Psoas muscle (tissue), 8 donors: Measurements from ENCODE around the gene STYXL1. TPM values are rescaled to one million over a fixed set of nuclear protein-coding genes. Genes with fewer than 3 reads are reported as not detected.
A peak's percentile ranks its signal among the peaks of the same experiment; 100 is the strongest.
"Not testable (repeated sequence)": the region's sequence is repeated elsewhere in the genome, so short reads cannot be mapped to it uniquely, and the experiment has no call there.

Experiments used
- ATAC-seq, 4 donors: fragments of 200-7000 bp; cut with Tn5 transposase; one replicate each; pipeline ENCODE4 v1.9.1; 2020; ENCODE audit warnings: moderate library complexity in 3 of 4, mild to moderate bottlenecking in 2 of 4
- DNase-seq, 2 donors: peaks; one replicate each; pipeline ENCODE4 v3.0.0-alpha.2; 2020
- H3K27ac ChIP-seq: fragments of 200-600 bp; one replicate; pipeline ENCODE4 v1.8.0; 2022
- H3K27me3 ChIP-seq, 3 donors: fragments of 200-600 bp in 1 of 3; one replicate each; pipeline versions ENCODE4 v1.6.1 to v1.8.0; 2013 to 2022; ENCODE audit warnings: low read length in 2 of 3, mild to moderate bottlenecking in 2 of 3, moderate library complexity in 1 of 3; ENCODE audit not compliant: insufficient read depth in 3 of 3
- H3K36me3 ChIP-seq, 2 donors: fragments of 200-600 bp in 1 of 2; one replicate each; pipeline versions ENCODE4 v1.6.1 to v1.8.0; 2013 to 2022; ENCODE audit warnings: low read depth in 1 of 2, mild to moderate bottlenecking in 1 of 2, moderate library complexity in 1 of 2; ENCODE audit not compliant: insufficient read depth in 1 of 2
- H3K4me1 ChIP-seq: fragments of 200-600 bp; one replicate; pipeline ENCODE4 v1.8.0; 2022
- H3K4me3 ChIP-seq: fragments of 200-600 bp; one replicate; pipeline ENCODE4 v1.8.0; 2022; ENCODE audit warnings: mild to moderate bottlenecking
- H3K9me3 ChIP-seq: fragments of 200-600 bp; one replicate; pipeline ENCODE4 v1.8.0; 2022
- WGBS, 3 donors: extraction: QIAGEN DNeasy Blood & Tissue Kit; methylation state at CpG; one replicate each; pipeline versions ENCODE4 v1.1.6 to v1.1.7; 2013; 5-methylcytosine and 5-hydroxymethylcytosine counted together
- intact Hi-C, 2 donors: fragments of 100-400 bp; cut with DNase I; formaldehyde crosslinking; loops; one replicate each; pipeline versions ENCODE4 v1.11.0 to v1.14.2; 2022
- polyA plus RNA-seq, 3 donors: library from polyadenylated mRNA; stranded (reverse); fragments of 200-250 nt; gene quantifications; one replicate each; pipeline ENCODE4 v1.2.3, GENCODE V29; 2013
- total RNA-seq, 4 donors: library from RNA; stranded (reverse); fragmentation: NEBNext Ultra II Directional in 2 of 4; extraction: Animal tissue kit (Norgen Biotek cat#: 25700) in 2 of 4; gene quantifications; one replicate each; pipeline versions ENCODE4 v1.2.1 to v1.2.4, GENCODE V29; 2021 to 2023
- TF ChIP-seq, protein P1 (sequence below): fragments of 200-600 bp; IDR thresholded peaks from one replicate; pipeline ENCODE4 v1.8.0; 2022; ENCODE audit warnings: antibody characterized with exemption
- donor health status: healthy with polysubstance abuse.
- donor health status: DM: no; HTN: no; CAD: no; lungs with moderate emphysema.
- donor health status: Bipolar disorder and iron deficiency.
- donor health status: healthy.
- donor health status: DM: yes; HTN: yes; CAD: no.
- donor health status: DM: no; HTN: no; CAD: no.
- donor health status: DM: no; HTN: no; CAD: no.
- donor health status: DM: yes; HTN: yes; CAD: no.

STYXL1 gene
- total and polyA plus RNA-seq, 7 donors, result 6.6 to 67.5 (median 15.4) TPM

DNA sequence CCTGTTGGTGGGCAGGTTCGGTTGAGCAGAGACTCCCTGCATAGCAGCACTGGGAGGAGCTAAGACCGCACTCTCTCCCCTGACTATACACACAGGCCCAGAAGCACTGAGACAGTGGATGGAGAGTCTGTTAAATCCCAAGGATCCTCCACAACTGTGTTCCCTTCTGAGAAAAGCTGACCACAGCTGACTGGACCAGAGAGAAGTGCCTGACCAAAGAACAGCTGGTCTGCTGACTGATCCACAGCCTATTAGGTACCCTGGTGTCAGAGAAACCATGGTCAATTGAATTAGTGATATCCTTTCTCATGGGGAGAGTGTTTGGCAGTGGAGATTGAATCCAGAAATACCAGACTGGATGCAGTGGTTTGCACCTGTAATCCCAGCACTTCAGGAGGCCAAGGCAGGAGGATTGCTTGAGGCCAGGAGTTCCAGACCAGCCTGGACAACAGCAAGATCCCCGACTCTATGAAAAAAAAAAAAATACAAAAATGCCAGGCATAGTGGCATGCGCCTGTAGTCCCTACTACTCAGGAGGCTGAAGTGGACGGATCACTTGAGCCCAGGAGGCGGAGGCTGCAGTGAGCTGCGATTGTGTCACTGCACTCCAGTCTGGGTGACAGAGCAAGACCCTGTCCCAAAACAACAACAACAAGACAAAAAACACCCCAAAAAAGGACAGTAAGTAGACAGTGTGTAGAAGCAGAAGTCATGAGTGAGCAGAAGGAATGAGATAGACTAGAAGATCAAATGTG is 25.6 kb downstream of the STYXL1 start:
- no peak for DNase-seq
- no peak overlapping the region for H3K4me3 ChIP-seq
- no peak overlapping the region for H3K27ac ChIP-seq
- TF ChIP-seq, protein P1, sequence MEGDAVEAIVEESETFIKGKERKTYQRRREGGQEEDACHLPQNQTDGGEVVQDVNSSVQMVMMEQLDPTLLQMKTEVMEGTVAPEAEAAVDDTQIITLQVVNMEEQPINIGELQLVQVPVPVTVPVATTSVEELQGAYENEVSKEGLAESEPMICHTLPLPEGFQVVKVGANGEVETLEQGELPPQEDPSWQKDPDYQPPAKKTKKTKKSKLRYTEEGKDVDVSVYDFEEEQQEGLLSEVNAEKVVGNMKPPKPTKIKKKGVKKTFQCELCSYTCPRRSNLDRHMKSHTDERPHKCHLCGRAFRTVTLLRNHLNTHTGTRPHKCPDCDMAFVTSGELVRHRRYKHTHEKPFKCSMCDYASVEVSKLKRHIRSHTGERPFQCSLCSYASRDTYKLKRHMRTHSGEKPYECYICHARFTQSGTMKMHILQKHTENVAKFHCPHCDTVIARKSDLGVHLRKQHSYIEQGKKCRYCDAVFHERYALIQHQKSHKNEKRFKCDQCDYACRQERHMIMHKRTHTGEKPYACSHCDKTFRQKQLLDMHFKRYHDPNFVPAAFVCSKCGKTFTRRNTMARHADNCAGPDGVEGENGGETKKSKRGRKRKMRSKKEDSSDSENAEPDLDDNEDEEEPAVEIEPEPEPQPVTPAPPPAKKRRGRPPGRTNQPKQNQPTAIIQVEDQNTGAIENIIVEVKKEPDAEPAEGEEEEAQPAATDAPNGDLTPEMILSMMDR, result no peak
- 87 to 94% (median 90%) methylated on average over 7 of the region's 7 CpGs for WGBS, 3 donors
- ATAC-seq, result no peak
- H3K27me3 ChIP-seq, result no peaks in the 10 kb centered on the region
- no peaks in the 10 kb centered on the region for H3K4me1 ChIP-seq
- H3K36me3 ChIP-seq, result peaks cover 0 to 36% of the 10 kb centered on the region in 2 donors
- intact Hi-C loops, result loop anchor here in 1 of 2 donors (10.0 kb wide), 1 partner anchor 487 kb away; no protein-coding TSS in a partner anchor
- no peaks in the 10 kb centered on the region for H3K9me3 ChIP-seq

DNA sequence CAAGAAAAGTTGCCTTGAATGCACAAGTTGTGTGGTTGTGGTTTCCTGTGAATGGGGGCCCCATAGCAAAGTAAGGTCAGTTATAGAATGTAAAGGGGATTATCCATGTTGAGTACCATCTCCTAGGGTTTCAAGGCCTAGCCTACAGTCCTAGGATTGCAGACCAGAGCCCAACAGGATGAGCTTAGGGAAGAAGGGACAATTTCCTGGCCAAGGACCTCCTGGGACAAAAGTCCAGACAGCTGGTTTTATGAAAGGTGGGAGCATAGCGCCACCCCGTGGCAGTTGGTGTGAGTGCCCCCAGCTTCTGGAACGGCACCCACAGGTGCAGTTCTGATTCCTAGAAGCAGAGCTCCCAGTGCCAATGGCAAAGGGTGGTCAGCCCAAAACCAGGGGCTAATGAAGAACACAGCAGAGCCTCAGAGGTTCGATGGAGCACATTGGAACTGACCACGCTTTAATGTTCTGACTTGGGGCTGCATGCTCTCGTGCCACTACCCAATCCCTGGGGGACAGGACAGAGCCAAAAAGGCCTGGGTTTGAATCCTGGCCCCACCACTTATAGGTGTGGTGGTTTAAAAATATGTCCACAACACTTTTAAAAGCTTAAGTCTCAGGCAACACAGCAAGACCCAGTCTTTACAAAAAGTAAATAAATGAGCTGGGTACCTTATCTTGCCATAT is 27.6 kb downstream of the STYXL1 start:
- peak; percentile 78 to 97 (median 90) for ATAC-seq
- Histone ChIP-seq H3K36me3 (peaks cover 0 to 36% of the 10 kb centered on the region in 2 donors), H3K27ac (no peak overlapping the region), H3K4me3 (no peak overlapping the region), H3K9me3 (no peaks in the 10 kb centered on the region), H3K27me3 (no peaks in the 10 kb centered on the region), H3K4me1 (no peaks in the 10 kb centered on the region)
- WGBS, 3 donors, result 36 to 39% (median 38%) methylated on average over 6 of the region's 6 CpGs
- intact Hi-C loops, result loop anchor here (1.0 to 10.0 kb wide), 3 partner anchors 153 to 485 kb away; no protein-coding TSS in a partner anchor
- TF ChIP-seq, protein P1, result peak; percentile 91
- DNase-seq, result peak; percentile 83 to 89

DNA sequence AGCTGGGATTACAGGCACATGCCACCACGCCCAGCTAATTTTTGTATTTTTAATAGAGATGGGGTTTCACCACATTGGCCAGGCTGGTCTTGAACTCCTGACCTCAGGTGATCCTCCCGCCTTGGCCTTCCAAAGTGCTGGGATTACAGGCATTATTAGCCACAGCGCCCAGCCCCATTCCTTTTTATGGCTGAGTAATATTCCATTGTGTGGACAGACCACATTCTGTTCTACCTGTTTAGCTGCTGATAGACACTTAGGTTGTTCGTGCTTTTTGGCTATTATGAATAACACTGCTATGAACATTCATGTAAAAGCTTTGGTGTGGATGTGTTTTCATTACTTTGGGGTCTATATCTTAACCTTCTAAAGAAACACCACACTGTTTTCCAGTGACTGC is 29.3 kb downstream of the STYXL1 start:
- ATAC-seq, intact Hi-C loops: not testable (repeated sequence)
- WGBS, 3 donors, result 96 to 98% (median 98%) methylated on average over 4 of the region's 4 CpGs

DNA sequence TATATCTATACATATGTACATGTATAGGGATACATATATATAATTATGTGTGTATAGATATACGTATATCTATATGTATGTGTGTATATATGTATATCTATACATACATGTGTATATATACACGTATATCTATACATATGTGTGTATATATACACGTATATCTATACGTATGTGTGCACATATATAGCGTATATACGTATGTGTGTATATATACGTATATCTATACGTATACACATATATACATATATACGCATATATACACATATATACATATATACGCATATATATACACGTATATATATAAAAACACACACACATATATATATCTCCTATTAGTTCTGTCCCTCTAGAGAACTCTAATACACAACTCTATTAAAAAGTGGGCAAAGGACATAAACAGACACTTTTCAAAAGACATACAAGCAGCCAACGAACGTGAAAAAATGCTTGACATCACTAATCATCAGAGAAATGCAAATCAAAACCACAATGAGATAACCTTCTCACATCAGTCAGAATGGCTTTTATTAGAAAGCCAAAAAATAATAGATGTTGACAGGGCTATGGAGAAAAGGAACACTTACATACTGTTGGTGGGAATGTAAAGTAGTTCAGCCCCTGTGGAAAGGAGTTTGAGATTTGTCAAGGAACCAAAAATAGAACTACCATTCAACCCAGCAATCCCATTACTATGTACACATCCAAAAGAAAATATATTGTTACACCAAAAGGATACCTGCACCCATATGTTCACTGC is 31.4 kb downstream of the STYXL1 start:
- H3K27ac ChIP-seq, result no peak overlapping the region
- H3K4me1 ChIP-seq, result peaks cover 6% of the 10 kb centered on the region
- 89 to 93% (median 90%) methylated on average over 13 of the region's 13 CpGs for WGBS, 3 donors
- H3K27me3 ChIP-seq, result no peaks in the 10 kb centered on the region
- no peaks in the 10 kb centered on the region for H3K9me3 ChIP-seq
- intact Hi-C loops, result no loop called here
- H3K4me3 ChIP-seq, result no peak overlapping the region
- TF ChIP-seq, protein P1, result no peak
- DNase-seq (no peak), ATAC-seq (peak in 2 of 4 donors; percentile 24 to 37)
- H3K36me3 ChIP-seq, result peaks cover 0 to 35% of the 10 kb centered on the region in 2 donors

More for the DNA sequence above, 29.3 kb downstream of the STYXL1 start:
- not testable (repeated sequence) for H3K4me1 ChIP-seq, H3K9me3 ChIP-seq, H3K27ac ChIP-seq, H3K27me3 ChIP-seq, DNase-seq, H3K4me3 ChIP-seq
- H3K36me3 ChIP-seq, result peaks cover 0 to 38% of the 10 kb centered on the region in 2 donors
